Measurements from ENCODE around the gene MEGF6.

GRCh38 chr1:3482378-3482849 lies 128.9 kb downstream of the MEGF6 start:
- TF ChIP-seq CTCF (IDR thresholded peaks at IDR 0.05; ENCODE audit: insufficient read depth, low read length) (no peak), GABPA (IDR thresholded peaks at IDR 0.05; ENCODE audit: low read depth) (no peak), POLR2AphosphoS5 (IDR thresholded peaks at IDR 0.05; ENCODE audit: low read depth) (no peak), REST (IDR thresholded peaks at IDR 0.05; ENCODE audit: insufficient replicate concordance, low read depth) (no peak), SPI1 (IDR thresholded peaks at IDR 0.05; ENCODE audit: borderline replicate concordance, low read depth) (no peak)
